Skeletal muscle tissue (tissue), 4 donors: ENCODE results near the gene SECTM1. TPM values are rescaled to one million over a fixed set of nuclear protein-coding genes. Genes with fewer than 3 reads are reported as not detected.
A peak's percentile ranks its signal among the peaks of the same experiment; 100 is the strongest.

Experiments
- H3K27ac ChIP-seq: one replicate; pipeline ENCODE4 v1.7.0; 2013; ENCODE audit warnings: mild to moderate bottlenecking, low read depth, low read length, inconsistent platforms
- H3K27me3 ChIP-seq, 3 donors: one replicate each; pipeline ENCODE4 v1.7.0; 2013; ENCODE audit warnings: low read length in 3 of 3; ENCODE audit not compliant: control insufficient read depth in 3 of 3, insufficient read depth in 3 of 3
- H3K36me3 ChIP-seq, 3 donors: one replicate each; pipeline ENCODE4 v1.7.0; 2013; ENCODE audit warnings: low read length in 3 of 3; ENCODE audit not compliant: control insufficient read depth in 3 of 3, insufficient read depth in 3 of 3
- H3K4me1 ChIP-seq, 3 donors: one replicate each; pipeline ENCODE4 v1.7.0; 2013; ENCODE audit warnings: low read length in 3 of 3, mild to moderate bottlenecking in 3 of 3; ENCODE audit not compliant: control insufficient read depth in 3 of 3, insufficient read depth in 3 of 3
- H3K4me3 ChIP-seq, 3 donors: one replicate each; pipeline ENCODE4 v1.7.0; 2013; ENCODE audit warnings: low read length in 3 of 3
- H3K9ac ChIP-seq, 3 donors: one replicate each; pipeline ENCODE4 v1.7.0; 2013; ENCODE audit warnings: low read length in 3 of 3, mild to moderate bottlenecking in 3 of 3, moderate library complexity in 2 of 3, low read depth in 1 of 3
- H3K9me3 ChIP-seq, 3 donors: one replicate each; pipeline ENCODE4 v1.7.0; 2013; ENCODE audit warnings: low read length in 3 of 3; ENCODE audit not compliant: control insufficient read depth in 3 of 3
- total RNA-seq: library from RNA; depleted of rRNA; stranded (reverse); fragments of >200 nt; gene quantifications from one replicate; pipeline ENCODE4 v1.2.3, GENCODE V29; 2014
- donor health status: Osteomylitis.

SECTM1 gene
- total RNA-seq, 1 donor from 2014 or later: 13.0 TPM

DNA sequence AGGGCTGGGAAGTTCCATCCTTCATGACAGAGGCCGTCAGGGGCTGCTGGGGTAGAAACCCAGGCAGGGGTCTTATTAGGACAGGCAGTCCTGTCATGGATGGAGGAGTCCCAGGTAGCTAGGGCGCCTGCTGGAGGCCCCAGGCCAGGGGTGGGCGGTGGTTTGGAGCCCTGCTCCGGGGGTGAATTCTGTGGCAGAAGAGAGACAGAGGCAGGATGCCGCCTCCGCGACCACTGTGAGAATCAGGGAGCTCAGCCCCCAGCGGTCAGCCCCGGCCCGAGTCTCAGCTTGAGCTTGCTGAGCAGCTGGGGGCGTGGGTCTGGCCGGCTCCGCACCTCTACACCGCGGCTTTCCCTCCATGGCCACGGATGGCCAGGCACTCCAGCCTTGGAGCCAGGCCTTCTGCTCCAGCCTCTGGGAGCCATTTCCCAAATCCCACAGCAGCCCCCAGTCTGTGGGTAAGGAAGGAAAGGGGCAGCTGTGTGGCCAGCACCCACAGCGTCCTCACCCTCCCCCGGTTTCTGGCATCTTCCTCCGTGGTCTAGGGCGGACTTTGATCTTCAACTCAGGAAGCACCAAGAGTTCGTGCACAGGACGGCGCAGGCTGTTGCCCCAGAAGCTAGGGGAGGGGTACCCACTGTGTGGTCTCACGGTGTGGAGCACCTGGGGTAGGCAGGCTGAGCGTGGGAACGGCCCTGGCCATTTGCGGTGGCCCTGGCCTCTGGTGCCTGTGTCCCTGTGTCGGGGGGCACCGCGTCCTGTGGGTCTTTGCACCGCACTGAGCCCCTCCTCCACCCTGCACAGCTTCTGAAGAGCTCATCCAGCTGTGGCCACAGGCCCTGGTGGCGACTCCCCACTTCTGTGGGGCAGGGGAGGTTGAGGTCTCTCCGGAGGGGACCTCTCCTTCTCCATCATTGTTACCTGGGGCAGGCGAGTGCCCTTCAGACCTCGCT is 30.3 kb downstream of the SECTM1 start:
- Histone ChIP-seq H3K36me3 (no peaks in the 10 kb centered on the region), H3K9me3 (no peaks in the 10 kb centered on the region), H3K27ac (no peak overlapping the region), H3K4me3 (no peak overlapping the region), H3K9ac (no peak overlapping the region), H3K27me3 (no peaks in the 10 kb centered on the region), H3K4me1 (peaks cover 8 to 18% (median 9%) of the 10 kb centered on the region in 3 donors)

DNA sequence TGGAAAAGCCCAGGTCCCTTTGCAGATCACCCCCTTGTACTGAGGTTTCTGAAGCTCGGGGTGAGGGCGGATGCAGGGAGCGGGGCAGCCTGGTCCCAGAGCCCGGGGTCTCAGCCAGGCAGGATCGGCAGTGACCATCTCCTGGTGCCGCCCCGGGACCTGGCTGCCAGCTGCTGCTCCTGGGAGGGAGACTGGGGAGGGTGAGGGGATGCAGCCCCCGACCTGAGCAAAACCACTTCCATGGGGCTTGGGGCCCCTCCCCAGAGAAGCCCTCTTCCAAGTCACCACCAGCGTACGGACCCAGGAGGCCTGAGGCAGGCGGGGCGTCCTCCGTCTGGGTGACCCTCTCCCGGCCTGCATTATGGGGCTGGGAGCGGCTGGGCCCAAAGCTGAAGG is 31.0 kb downstream of the SECTM1 start:
- no peak overlapping the region for H3K27ac ChIP-seq
- no peaks in the 10 kb centered on the region for H3K9me3 ChIP-seq
- H3K27me3 ChIP-seq: no peaks in the 10 kb centered on the region

DNA sequence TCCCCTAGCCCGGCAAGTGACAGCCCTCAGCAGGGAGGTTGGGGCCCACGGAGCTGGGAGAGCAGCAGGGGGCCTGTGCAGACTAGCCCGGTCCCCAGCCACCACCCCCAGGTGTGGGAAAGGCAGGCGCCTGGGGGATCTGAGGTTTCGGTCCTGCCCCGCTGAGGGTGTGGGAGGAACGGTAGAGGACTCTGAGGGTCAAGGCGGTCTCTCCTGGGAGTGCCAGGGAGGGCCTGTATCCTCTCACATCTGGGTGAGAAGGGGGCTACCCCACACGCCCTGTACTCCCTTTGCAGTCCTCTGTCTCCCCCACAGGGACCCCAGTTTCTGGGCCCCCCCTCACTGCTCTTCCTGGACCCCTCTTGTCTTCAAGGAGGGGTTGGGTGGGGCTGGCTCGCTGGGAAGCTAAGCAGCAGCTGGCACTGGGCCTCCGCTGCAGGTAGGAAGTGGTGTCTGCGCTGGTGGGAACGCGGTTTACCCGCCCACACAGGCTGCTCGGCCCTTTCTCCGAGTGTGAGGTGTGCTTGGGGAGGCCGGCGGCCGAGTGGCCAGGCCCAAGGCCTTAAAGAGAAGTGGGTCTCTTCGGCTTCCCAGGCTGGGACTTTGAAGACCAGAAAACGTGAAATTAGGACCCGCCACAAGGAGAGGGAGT is 31.5 kb downstream of the SECTM1 start:
- H3K9ac ChIP-seq: no peak overlapping the region
- H3K27ac ChIP-seq: no peak overlapping the region
- H3K4me1 ChIP-seq: peaks cover 21 to 31% (median 22%) of the 10 kb centered on the region in 3 donors
- no peaks in the 10 kb centered on the region for H3K9me3 ChIP-seq
- no peaks in the 10 kb centered on the region for H3K27me3 ChIP-seq
- H3K4me3 ChIP-seq: no peak overlapping the region
- no peaks in the 10 kb centered on the region for H3K36me3 ChIP-seq

More for the DNA sequence above, 31.0 kb downstream of the SECTM1 start:
- H3K36me3 ChIP-seq: no peaks in the 10 kb centered on the region
- H3K9ac ChIP-seq: no peak overlapping the region
- H3K4me1 ChIP-seq: peaks cover 16 to 25% (median 16%) of the 10 kb centered on the region in 3 donors
- no peak overlapping the region for H3K4me3 ChIP-seq

DNA sequence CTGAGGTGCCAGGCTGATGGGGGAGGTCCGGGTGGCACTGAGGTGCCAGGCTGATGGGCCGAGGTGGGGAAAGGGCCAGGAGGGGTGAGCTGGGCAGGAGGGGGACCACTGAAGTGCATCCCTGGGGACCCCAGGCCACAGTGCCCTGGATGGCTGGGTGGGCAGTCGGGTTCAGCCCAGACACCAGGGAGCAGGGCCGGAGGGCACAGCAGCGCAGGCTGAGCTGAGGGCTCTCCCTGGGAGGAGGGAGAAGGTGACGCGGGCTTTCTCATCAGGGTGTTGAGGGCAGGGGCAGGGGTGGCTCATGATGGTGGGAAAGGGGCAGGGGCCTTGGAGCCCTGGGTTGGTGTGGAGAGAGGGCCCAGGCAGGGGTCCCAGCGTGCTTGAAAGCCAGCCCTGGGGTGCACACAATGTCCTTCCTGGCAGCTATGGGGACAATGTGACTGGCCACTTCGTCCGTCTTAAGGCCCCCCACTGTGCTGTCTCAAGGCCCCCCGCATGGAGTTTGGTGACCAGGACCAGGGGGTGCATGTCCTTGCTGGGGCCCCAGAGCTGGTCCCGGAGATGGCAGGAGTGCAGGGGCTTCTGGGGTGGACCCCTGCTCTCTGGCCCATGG is 32.2 kb downstream of the SECTM1 start:
- H3K27ac ChIP-seq: no peak overlapping the region
- H3K4me1 ChIP-seq: peaks cover 25 to 37% (median 26%) of the 10 kb centered on the region in 3 donors

DNA sequence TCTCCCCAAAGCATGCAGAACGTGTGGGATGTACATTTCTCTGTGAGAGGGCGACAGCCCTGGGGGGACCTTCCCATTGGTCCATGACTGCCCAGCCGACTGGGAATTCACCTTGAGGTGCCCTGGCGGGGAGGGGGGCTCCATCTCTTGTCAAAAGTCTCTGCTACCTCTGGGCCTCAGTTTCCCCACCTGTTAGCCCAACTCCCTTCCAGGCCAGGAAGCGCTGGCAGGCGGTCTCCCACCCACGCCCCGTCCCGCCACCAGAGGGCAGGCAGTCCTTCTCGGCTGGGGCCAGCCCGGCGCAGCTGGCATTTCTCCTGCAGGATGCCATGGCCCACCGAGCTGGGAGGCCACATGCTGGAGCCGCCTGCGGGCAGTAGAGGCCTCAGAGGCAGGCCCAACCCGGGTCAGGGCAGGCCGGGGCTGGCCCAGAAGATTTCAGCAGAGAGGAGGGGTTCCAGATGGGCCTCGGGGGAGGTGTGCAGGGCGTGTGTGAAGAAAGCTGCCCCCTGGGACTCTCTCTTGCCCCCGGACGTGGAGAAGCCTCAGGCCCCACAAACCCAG is 32.8 kb downstream of the SECTM1 start:
- Histone ChIP-seq H3K27me3 (no peaks in the 10 kb centered on the region), H3K36me3 (no peaks in the 10 kb centered on the region), H3K9me3 (no peaks in the 10 kb centered on the region), H3K4me1 (peaks cover 25 to 40% (median 28%) of the 10 kb centered on the region in 3 donors), H3K9ac (peak overlapping the region in 1 of 3 donors; percentile 8), H3K27ac (no peak overlapping the region), H3K4me3 (no peak overlapping the region)

More for the DNA sequence above, 32.2 kb downstream of the SECTM1 start:
- H3K4me3 ChIP-seq: no peak overlapping the region
- H3K36me3 ChIP-seq: no peaks in the 10 kb centered on the region
- H3K9me3 ChIP-seq: no peaks in the 10 kb centered on the region
- H3K27me3 ChIP-seq: no peaks in the 10 kb centered on the region
- H3K9ac ChIP-seq: no peak overlapping the region

DNA sequence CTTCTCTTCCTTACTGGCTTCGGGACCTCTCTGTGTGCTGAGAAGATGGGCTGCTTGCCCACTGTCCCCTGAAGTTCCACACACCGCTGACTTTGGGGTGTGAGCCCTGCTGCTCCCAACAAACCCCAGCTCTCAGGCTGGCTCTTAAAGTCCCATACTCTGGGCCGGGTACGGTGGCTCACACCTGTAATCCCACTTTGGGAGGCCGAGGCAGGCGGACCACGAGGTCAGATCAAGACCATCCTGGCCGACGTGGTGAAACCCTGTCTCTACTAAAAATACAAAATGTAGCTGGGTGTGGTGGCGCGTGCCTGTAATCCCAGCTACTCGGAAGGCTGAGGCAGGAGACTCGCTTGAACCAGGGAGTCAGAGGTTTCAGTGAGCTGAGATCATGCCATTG is 33.3 kb downstream of the SECTM1 start:
- no peaks in the 10 kb centered on the region for H3K27me3 ChIP-seq
- peaks cover 25 to 45% (median 28%) of the 10 kb centered on the region in 3 donors for H3K4me1 ChIP-seq
- no peak overlapping the region for H3K27ac ChIP-seq

DNA sequence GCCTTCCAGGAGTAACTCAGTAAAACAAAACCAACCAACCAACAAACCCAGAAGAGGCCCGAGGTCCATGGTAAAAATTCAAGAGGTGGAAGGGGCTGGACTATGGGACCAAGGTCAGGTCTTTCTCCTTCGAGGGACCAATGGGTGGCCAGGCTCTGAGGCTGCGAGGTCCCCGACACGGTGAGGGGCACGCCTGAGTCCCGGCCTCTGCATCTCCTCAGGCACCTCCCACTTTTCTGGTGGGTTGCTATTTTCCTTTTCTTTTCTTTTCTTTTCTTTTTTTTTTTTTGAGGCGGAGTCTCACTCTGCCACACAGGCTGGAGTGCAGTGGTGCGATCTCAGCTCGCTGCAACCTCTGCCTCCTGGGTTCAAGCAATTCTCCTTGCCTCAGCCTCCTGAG is 34.1 kb downstream of the SECTM1 start:
- Histone ChIP-seq H3K36me3 (no peaks in the 10 kb centered on the region), H3K4me1 (peaks cover 27 to 51% (median 30%) of the 10 kb centered on the region in 3 donors), H3K4me3 (no peak overlapping the region), H3K27ac (peak overlapping the region; percentile 90), H3K9ac (no peak overlapping the region), H3K9me3 (no peaks in the 10 kb centered on the region), H3K27me3 (no peaks in the 10 kb centered on the region)

More for the DNA sequence above, 33.3 kb downstream of the SECTM1 start:
- Histone ChIP-seq H3K9ac (no peak overlapping the region), H3K36me3 (no peaks in the 10 kb centered on the region), H3K4me3 (no peak overlapping the region), H3K9me3 (no peaks in the 10 kb centered on the region)

DNA sequence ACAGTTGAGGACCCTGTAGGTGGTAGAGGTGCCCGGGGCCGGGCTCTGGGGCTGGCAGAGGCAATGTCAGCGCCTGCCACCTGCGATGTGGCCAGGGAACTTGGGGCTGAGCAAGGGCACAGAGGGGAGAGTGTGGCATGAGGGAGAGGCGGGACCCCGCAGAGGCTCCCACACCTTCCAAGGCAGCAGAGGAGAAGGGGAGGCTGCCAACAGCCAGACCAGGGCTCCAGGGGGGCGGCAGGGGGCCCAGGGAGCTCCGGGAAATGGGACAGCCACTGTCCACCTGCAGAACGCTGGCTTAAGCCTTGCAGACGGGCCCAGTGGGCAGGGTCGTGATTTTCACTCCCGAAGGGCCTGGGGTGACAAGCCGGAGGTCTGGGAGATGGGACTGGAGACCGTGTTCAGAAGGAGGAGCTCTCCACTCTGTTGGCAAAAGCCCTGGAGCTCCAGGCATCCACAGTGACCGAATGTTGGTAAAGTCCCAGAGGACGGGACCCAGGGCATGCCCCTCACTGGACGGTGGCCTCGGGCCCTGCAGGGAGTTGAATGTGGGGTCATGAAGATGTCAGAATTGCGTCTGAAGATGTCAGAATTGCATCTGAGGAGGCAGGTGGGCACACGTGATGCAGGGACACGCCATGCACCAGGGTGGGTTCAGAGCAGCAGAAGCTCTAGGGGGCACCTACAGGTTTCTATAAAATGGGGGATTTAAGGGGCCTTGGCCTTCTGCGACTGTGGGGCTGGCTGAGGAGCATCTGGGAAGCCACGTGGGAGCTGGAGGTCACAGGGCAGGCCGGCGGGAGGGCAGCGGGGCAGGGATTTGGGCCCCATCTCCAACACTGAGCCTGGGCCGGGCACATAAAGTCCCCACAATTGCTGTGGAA is 34.8 kb downstream of the SECTM1 start:
- peak overlapping the region; percentile 90 for H3K27ac ChIP-seq
- peak overlapping the region; percentile 80 to 83 (median 82) for H3K4me3 ChIP-seq
- no peaks in the 10 kb centered on the region for H3K27me3 ChIP-seq
- peak overlapping the region; percentile 75 to 88 (median 80) for H3K9ac ChIP-seq
- H3K4me1 ChIP-seq: peaks cover 33 to 57% (median 35%) of the 10 kb centered on the region in 3 donors
- no peaks in the 10 kb centered on the region for H3K36me3 ChIP-seq
- no peaks in the 10 kb centered on the region for H3K9me3 ChIP-seq
